CD4-positive, alpha-beta T cell treated with Interferon gamma for 1 hour (primary cell): ENCODE data around the gene FRMPD2.
"Not testable (repeated sequence)": the region's sequence is repeated elsewhere in the genome, so short reads cannot be mapped to it uniquely, and the experiment has no call there.

Experiments
- DNase-seq: peaks from one replicate; pipeline ENCODE4 v3.0.0-alpha.2; 2020

Gene FRMPD2

GRCh38 chr10:48194830-48195229, 79.7 kb downstream of the FRMPD2 start:
- no peak for DNase-seq

GRCh38 chr10:48193556-48193955, 80.9 kb downstream of the FRMPD2 start:
- DNase-seq = no peak

GRCh38 chr10:48192881-48193450, 81.5 kb downstream of the FRMPD2 start:
- DNase-seq = no peak

- no peak for DNase-seq
These were observed 86.6 kb downstream of the FRMPD2 start for GRCh38 chr10:48187713-48188485.

- no peak for DNase-seq
These were observed 87.4 kb downstream of the FRMPD2 start for GRCh38 chr10:48187126-48187525.

- DNase-seq = not testable (repeated sequence)
These were observed 88.2 kb downstream of the FRMPD2 start for GRCh38 chr10:48186264-48186804.

- no peak for DNase-seq
These were observed 90.3 kb downstream of the FRMPD2 start for GRCh38 chr10:48184224-48184623.

- DNase-seq = not testable (repeated sequence)
These were observed 101.8 kb downstream of the FRMPD2 start for GRCh38 chr10:48172715-48173114.

- DNase-seq = not testable (repeated sequence)
These were observed 113.8 kb downstream of the FRMPD2 start for GRCh38 chr10:48160670-48161069.

- not testable (repeated sequence) for DNase-seq
These were observed 114.3 kb downstream of the FRMPD2 start for GRCh38 chr10:48160163-48160562.

GRCh38 chr10:48154211-48155140, 120.0 kb downstream of the FRMPD2 start:
- peak; percentile 1 for DNase-seq

GRCh38 chr10:48147643-48148042, 126.9 kb downstream of the FRMPD2 start:
- not testable (repeated sequence) for DNase-seq

GRCh38 chr10:48143721-48144642, 130.5 kb downstream of the FRMPD2 start:
- not testable (repeated sequence) for DNase-seq

GRCh38 chr10:48140949-48141348, 133.5 kb downstream of the FRMPD2 start:
- not testable (repeated sequence) for DNase-seq

- DNase-seq = not testable (repeated sequence)
These were observed 134.3 kb downstream of the FRMPD2 start for GRCh38 chr10:48139953-48140850.

GRCh38 chr10:48128954-48129353, 145.5 kb downstream of the FRMPD2 start:
- DNase-seq = not testable (repeated sequence)

GRCh38 chr10:48126251-48126650, 148.2 kb downstream of the FRMPD2 start:
- DNase-seq = not testable (repeated sequence)

- not testable (repeated sequence) for DNase-seq
These were observed 148.9 kb downstream of the FRMPD2 start for GRCh38 chr10:48125631-48126030.

- not testable (repeated sequence) for DNase-seq
These were observed 151.9 kb downstream of the FRMPD2 start for GRCh38 chr10:48122618-48123017.

- DNase-seq = not testable (repeated sequence)
These were observed 164.2 kb downstream of the FRMPD2 start for GRCh38 chr10:48110277-48110676.
